Measurements from ENCODE around the gene CLEC4M.
"Not testable (repeated sequence)": the region's sequence is repeated elsewhere in the genome, so short reads cannot be mapped to it uniquely, and the experiment has no call there.

Gene CLEC4M

GRCh38 chr19:7816040-7816439, 53.0 kb downstream of the CLEC4M start:
- H3K56ac ChIP-seq (ENCODE audit: low read length); H3K4ac ChIP-seq (ENCODE audit: low read depth, low read length); H3K79me2 ChIP-seq (ENCODE audit: control insufficient read depth, insufficient read depth, low read length); H3K18ac ChIP-seq (ENCODE audit: low read length); H3K79me1 ChIP-seq (ENCODE audit: low read length); H2AK5ac ChIP-seq (ENCODE audit: low read length); H4K5ac ChIP-seq (ENCODE audit: low read length); H3K27me3 ChIP-seq (ENCODE audit: insufficient read depth, low read length, poor library complexity); DNase-seq; H3K27ac ChIP-seq (ENCODE audit: low read depth, low read length); H2BK5ac ChIP-seq (ENCODE audit: low read length); H2BK120ac ChIP-seq (ENCODE audit: low read depth, low read length); H3K4me3 ChIP-seq (ENCODE audit: low read length); H3K36me3 ChIP-seq (ENCODE audit: control insufficient read depth, insufficient read depth, low read length); H3K9ac ChIP-seq (ENCODE audit: low read length); H3K4me2 ChIP-seq (ENCODE audit: low read length); H3K4me1 ChIP-seq (ENCODE audit: control insufficient read depth, low read depth, low read length); H4K8ac ChIP-seq (ENCODE audit: low read depth, low read length); H2BK15ac ChIP-seq (replicated peaks; ENCODE audit: low read depth); H3K23ac ChIP-seq (ENCODE audit: low read length): not testable (repeated sequence)
- no CpG with 5 or more reads among the region's 3 CpGs for WGBS (ENCODE audit: extremely low coverage, insufficient coverage, low lambda C conversion rate)

- no peaks in the 10 kb centered on the region for H3K36me3 ChIP-seq (ENCODE audit: control insufficient read depth, insufficient read depth, low read length)
- no peak for DNase-seq
- H3K79me2 ChIP-seq (ENCODE audit: control insufficient read depth, insufficient read depth, low read length), result no peaks in the 10 kb centered on the region
Measured at GRCh38 chr19:7817801-7818200, 54.8 kb downstream of the CLEC4M start.

GRCh38 chr19:7818806-7819205, 55.8 kb downstream of the CLEC4M start:
- H3K4me2 ChIP-seq (ENCODE audit: low read length), result no peak overlapping the region
- H4K5ac ChIP-seq (ENCODE audit: low read length), result no peak overlapping the region
- H3K27me3 ChIP-seq (ENCODE audit: insufficient read depth, low read length, poor library complexity), result no peaks in the 10 kb centered on the region
- no peak overlapping the region for H2BK5ac ChIP-seq (ENCODE audit: low read length)
- no peak for DNase-seq
- H3K36me3 ChIP-seq (ENCODE audit: control insufficient read depth, insufficient read depth, low read length), result no peaks in the 10 kb centered on the region
- no peak overlapping the region for H2BK15ac ChIP-seq (replicated peaks; ENCODE audit: low read depth)
- H3K79me1 ChIP-seq (ENCODE audit: low read length), result no peaks in the 10 kb centered on the region
- H2BK120ac ChIP-seq (ENCODE audit: low read depth, low read length), result no peak overlapping the region
- H3K27ac ChIP-seq (ENCODE audit: low read depth, low read length), result no peak overlapping the region
- H4K8ac ChIP-seq (ENCODE audit: low read depth, low read length), result no peak overlapping the region
- H2AK5ac ChIP-seq (ENCODE audit: low read length), result no peak overlapping the region
- no peaks in the 10 kb centered on the region for H3K79me2 ChIP-seq (ENCODE audit: control insufficient read depth, insufficient read depth, low read length)
- no peaks in the 10 kb centered on the region for H3K4me1 ChIP-seq (ENCODE audit: control insufficient read depth, low read depth, low read length)
- no peak overlapping the region for H3K18ac ChIP-seq (ENCODE audit: low read length)
- H3K9ac ChIP-seq (ENCODE audit: low read length), result no peak overlapping the region
- H3K23ac ChIP-seq (ENCODE audit: low read length), result no peak overlapping the region
- no peak overlapping the region for H3K56ac ChIP-seq (ENCODE audit: low read length)
- no peak overlapping the region for H3K4me3 ChIP-seq (ENCODE audit: low read length)
- no CpG with 5 or more reads among the region's 2 CpGs for WGBS (ENCODE audit: extremely low coverage, insufficient coverage, low lambda C conversion rate)
- no peak overlapping the region for H3K4ac ChIP-seq (ENCODE audit: low read depth, low read length)

More at GRCh38 chr19:7817801-7818200, 54.8 kb downstream of the CLEC4M start:
- no peak overlapping the region for H3K4ac ChIP-seq (ENCODE audit: low read depth, low read length)
- H3K56ac ChIP-seq (ENCODE audit: low read length), result no peak overlapping the region
- H2AK5ac ChIP-seq (ENCODE audit: low read length), result no peak overlapping the region
- no peak overlapping the region for H2BK5ac ChIP-seq (ENCODE audit: low read length)
- no peak overlapping the region for H4K5ac ChIP-seq (ENCODE audit: low read length)
- no peak overlapping the region for H4K8ac ChIP-seq (ENCODE audit: low read depth, low read length)
- H3K23ac ChIP-seq (ENCODE audit: low read length), result no peak overlapping the region
- H3K18ac ChIP-seq (ENCODE audit: low read length), result no peak overlapping the region
- no peak overlapping the region for H3K4me2 ChIP-seq (ENCODE audit: low read length)
- H3K27me3 ChIP-seq (ENCODE audit: insufficient read depth, low read length, poor library complexity), result no peaks in the 10 kb centered on the region
- H3K79me1 ChIP-seq (ENCODE audit: low read length), result no peaks in the 10 kb centered on the region
- H3K4me3 ChIP-seq (ENCODE audit: low read length), result no peak overlapping the region
- H3K4me1 ChIP-seq (ENCODE audit: control insufficient read depth, low read depth, low read length), result no peaks in the 10 kb centered on the region
- H2BK120ac ChIP-seq (ENCODE audit: low read depth, low read length), result no peak overlapping the region
- WGBS (ENCODE audit: extremely low coverage, insufficient coverage, low lambda C conversion rate), result no CpG with 5 or more reads among the region's 1 CpG
- no peak overlapping the region for H3K27ac ChIP-seq (ENCODE audit: low read depth, low read length)
- no peak overlapping the region for H3K9ac ChIP-seq (ENCODE audit: low read length)
- no peak overlapping the region for H2BK15ac ChIP-seq (replicated peaks; ENCODE audit: low read depth)
